ENCODE measurements around the gene SPA17.

GRCh38 chr11:124657904-124658303 is 15.8 kb upstream of the SPA17 start:
- TF ChIP-seq CTCF (IDR thresholded peaks at IDR 0.05) (no peak), POLR2A (IDR thresholded peaks at IDR 0.05) (no peak), POLR2AphosphoS5 (IDR thresholded peaks at IDR 0.05) (no peak)
